ENCODE data around the gene TRIO.

DNA sequence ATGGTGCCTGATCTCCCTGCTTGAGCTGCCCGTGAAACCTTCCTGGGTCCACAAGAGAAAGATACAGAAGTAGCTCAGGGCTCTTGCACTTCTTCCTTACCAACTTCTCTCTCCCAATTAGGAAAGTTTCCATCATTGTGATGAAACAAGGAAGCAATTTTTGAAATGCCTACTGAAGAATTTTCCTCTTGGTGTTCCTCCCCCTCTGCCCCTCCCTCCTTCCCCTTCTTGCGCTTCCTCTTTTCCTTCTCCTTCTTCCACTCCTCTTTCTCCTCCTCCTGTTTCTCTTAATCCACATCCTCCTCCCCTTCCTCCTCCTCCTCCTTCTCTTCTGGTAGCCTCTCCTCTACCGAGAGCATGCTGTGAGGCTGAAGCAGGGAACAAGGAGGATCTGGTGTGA, 402.2 kb downstream of the TRIO start:
- TF ChIP-seq, protein P1, sequence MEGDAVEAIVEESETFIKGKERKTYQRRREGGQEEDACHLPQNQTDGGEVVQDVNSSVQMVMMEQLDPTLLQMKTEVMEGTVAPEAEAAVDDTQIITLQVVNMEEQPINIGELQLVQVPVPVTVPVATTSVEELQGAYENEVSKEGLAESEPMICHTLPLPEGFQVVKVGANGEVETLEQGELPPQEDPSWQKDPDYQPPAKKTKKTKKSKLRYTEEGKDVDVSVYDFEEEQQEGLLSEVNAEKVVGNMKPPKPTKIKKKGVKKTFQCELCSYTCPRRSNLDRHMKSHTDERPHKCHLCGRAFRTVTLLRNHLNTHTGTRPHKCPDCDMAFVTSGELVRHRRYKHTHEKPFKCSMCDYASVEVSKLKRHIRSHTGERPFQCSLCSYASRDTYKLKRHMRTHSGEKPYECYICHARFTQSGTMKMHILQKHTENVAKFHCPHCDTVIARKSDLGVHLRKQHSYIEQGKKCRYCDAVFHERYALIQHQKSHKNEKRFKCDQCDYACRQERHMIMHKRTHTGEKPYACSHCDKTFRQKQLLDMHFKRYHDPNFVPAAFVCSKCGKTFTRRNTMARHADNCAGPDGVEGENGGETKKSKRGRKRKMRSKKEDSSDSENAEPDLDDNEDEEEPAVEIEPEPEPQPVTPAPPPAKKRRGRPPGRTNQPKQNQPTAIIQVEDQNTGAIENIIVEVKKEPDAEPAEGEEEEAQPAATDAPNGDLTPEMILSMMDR (IDR thresholded peaks at IDR 0.05): no peak
- no peak for TF ChIP-seq POLR2A (IDR thresholded peaks at IDR 0.05)
